Right atrium auricular region (tissue), 2 donors: ENCODE results near the gene BPI. TPM values are rescaled to one million over a fixed set of nuclear protein-coding genes. Genes with fewer than 3 reads are reported as not detected.
A peak's percentile ranks its signal among the peaks of the same experiment; 100 is the strongest.

Experiments
- DNase-seq: peaks from one replicate; pipeline ENCODE4 v3.0.0-alpha.2; 2019; ENCODE audit warnings: low spot score
- H3K27ac ChIP-seq, 2 donors: fragments of 200-600 bp; sonication (generic); 1 replicate in 1 of 2; 2 replicates in 1 of 2; pipeline ENCODE4 v1.5.1; 2016 to 2019
- H3K27me3 ChIP-seq, 2 donors: fragments of 200-600 bp; sonication (generic); one replicate each; pipeline versions ENCODE4 v1.5.1 to v1.6.0; 2017 to 2019
- H3K36me3 ChIP-seq: fragments of 200-600 bp; sonication (generic); one replicate; pipeline ENCODE4 v1.5.1; 2016
- H3K4me1 ChIP-seq, 2 donors: fragments of 200-600 bp; sonication (generic); one replicate each; pipeline versions ENCODE4 v1.5.1 to v1.6.0; 2017 to 2019
- H3K4me3 ChIP-seq, 2 donors: fragments of 200-600 bp; sonication (generic); 1 replicate in 1 of 2; 2 replicates in 1 of 2; pipeline ENCODE4 v1.5.1; 2017 to 2019; ENCODE audit warnings: mild to moderate bottlenecking in 1 of 2, moderate library complexity in 1 of 2
- H3K9me3 ChIP-seq, 2 donors: fragments of 200-600 bp; sonication (generic); one replicate each; pipeline ENCODE4 v1.5.1; 2019
- CTCF ChIP-seq, 2 donors: fragments of 200-600 bp; sonication (generic); IDR thresholded peaks; one replicate each; pipeline ENCODE4 v1.5.1; 2019; ENCODE audit warnings: antibody characterized with exemption in 2 of 2
- total RNA-seq, 2 donors: library from RNA; depleted of rRNA; stranded (reverse); fragments of >200 nt; gene quantifications; one replicate each; pipeline ENCODE4 v1.1.0, GENCODE V29; 2016

The BPI gene
- total RNA-seq, 2 donors from 2014 or later = not detected

- Histone ChIP-seq H3K36me3 (no peaks in the 10 kb centered on the region), H3K4me3 (no peak overlapping the region), H3K4me1 (no peaks in the 10 kb centered on the region), H3K27me3 (no peaks in the 10 kb centered on the region), H3K27ac (no peak overlapping the region), H3K9me3 (no peaks in the 10 kb centered on the region)
- no peak for TF ChIP-seq CTCF (IDR thresholded peaks at IDR 0.05)
- DNase-seq = peak; percentile 81
Observed at GRCh38 chr20:38350879-38351775, 47.2 kb downstream of the BPI start.

GRCh38 chr20:38353316-38353715, 49.4 kb downstream of the BPI start:
- no peaks in the 10 kb centered on the region for H3K27me3 ChIP-seq
- no peak for TF ChIP-seq CTCF (IDR thresholded peaks at IDR 0.05)
- H3K27ac ChIP-seq = no peak overlapping the region
- no peaks in the 10 kb centered on the region for H3K36me3 ChIP-seq
- no peak overlapping the region for H3K4me3 ChIP-seq
- no peaks in the 10 kb centered on the region for H3K9me3 ChIP-seq
- no peaks in the 10 kb centered on the region for H3K4me1 ChIP-seq
- no peak for DNase-seq

GRCh38 chr20:38354227-38354626, 50.3 kb downstream of the BPI start:
- Histone ChIP-seq H3K4me1 (no peaks in the 10 kb centered on the region), H3K27me3 (no peaks in the 10 kb centered on the region), H3K27ac (no peak overlapping the region), H3K36me3 (no peaks in the 10 kb centered on the region), H3K4me3 (no peak overlapping the region), H3K9me3 (no peaks in the 10 kb centered on the region)
- no peak for TF ChIP-seq CTCF (IDR thresholded peaks at IDR 0.05)
- DNase-seq = no peak

- Histone ChIP-seq H3K4me3 (no peak overlapping the region), H3K4me1 (no peaks in the 10 kb centered on the region), H3K27me3 (no peaks in the 10 kb centered on the region), H3K9me3 (no peaks in the 10 kb centered on the region), H3K27ac (no peak overlapping the region), H3K36me3 (no peaks in the 10 kb centered on the region)
- no peak for TF ChIP-seq CTCF (IDR thresholded peaks at IDR 0.05)
- no peak for DNase-seq
Observed at GRCh38 chr20:38355161-38356012, 51.4 kb downstream of the BPI start.

- no peak for DNase-seq
- TF ChIP-seq CTCF (IDR thresholded peaks at IDR 0.05) = no peak
- Histone ChIP-seq H3K4me3 (no peak overlapping the region), H3K36me3 (no peaks in the 10 kb centered on the region), H3K27ac (no peak overlapping the region), H3K4me1 (no peaks in the 10 kb centered on the region), H3K27me3 (no peaks in the 10 kb centered on the region), H3K9me3 (no peaks in the 10 kb centered on the region)
Observed at GRCh38 chr20:38357653-38358207, 53.8 kb downstream of the BPI start.
